A172 (cell line): ENCODE measurements around the gene SNAP47. TPM values are rescaled to one million over a fixed set of nuclear protein-coding genes. Genes with fewer than 3 reads are reported as not detected.
"Not testable (repeated sequence)": the region's sequence is repeated elsewhere in the genome, so short reads cannot be mapped to it uniquely, and the experiment has no call there.

Experiments
- DNase-seq: peaks from one replicate; pipeline ENCODE4 v3.0.0-alpha.2; 2015; ENCODE audit warnings: low spot score
- total RNA-seq: library from RNA; depleted of rRNA; stranded (reverse); fragments of >200 nt; shearing (Covaris generic); gene quantifications from 2 replicates; pipeline ENCODE4 v1.2.3, GENCODE V29; 2014; rRNA removed

SNAP47 gene, protein sequence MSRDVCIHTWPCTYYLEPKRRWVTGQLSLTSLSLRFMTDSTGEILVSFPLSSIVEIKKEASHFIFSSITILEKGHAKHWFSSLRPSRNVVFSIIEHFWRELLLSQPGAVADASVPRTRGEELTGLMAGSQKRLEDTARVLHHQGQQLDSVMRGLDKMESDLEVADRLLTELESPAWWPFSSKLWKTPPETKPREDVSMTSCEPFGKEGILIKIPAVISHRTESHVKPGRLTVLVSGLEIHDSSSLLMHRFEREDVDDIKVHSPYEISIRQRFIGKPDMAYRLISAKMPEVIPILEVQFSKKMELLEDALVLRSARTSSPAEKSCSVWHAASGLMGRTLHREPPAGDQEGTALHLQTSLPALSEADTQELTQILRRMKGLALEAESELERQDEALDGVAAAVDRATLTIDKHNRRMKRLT
- 89.0 and 105 TPM in 2 replicates for total RNA-seq

DNA sequence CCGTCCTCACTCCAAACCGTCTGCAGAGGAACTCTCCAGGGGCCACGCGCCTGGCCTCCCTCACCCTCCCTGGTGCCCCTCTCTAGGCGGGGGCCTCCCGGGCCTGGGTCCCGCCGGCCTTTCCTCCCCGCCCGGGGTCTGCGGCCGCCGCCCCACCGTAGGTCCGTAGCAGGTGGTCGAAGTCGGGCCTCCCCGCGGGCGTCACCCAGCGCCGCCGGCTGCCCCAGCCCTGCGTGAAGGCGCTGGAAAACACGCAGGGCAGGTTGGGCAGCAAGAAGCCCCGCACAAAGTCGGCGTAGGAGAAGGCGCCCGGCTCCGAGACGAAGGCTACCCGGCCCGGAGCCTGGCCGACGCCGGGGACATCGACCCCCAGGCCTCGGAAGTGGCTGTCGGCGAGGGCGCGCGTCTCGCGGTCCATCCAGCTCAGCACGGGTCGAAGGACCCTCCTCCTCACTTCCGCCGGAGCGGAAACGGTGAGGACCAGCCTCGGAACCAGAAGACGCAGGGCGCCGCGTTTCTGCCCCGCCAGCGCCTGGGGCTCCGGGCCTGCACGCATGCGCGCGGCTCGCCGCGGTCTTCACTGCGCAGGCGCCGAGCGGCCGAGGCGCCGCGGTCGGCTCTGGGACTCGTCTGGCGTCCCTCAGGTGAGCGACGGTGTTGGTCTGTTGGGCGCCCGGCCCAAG is at the start of gene SNAP47, which contains the start of gene JMJD4:
Gene SNAP47, plus strand, starts transcription at position 580 of the 683 bp plus-strand sequence. CDS start 12,302 bp downstream, outside the sequence.
Gene JMJD4, minus strand, starts transcription at position 447 of the 683 bp plus-strand sequence. Its CDS starts 29 bp downstream, at position 418.
- DNase-seq, result peak; percentile 88

GRCh38 chr1:227685807-227686206 is 49.4 kb upstream of the SNAP47 start:
- DNase-seq, result no peak

DNA sequence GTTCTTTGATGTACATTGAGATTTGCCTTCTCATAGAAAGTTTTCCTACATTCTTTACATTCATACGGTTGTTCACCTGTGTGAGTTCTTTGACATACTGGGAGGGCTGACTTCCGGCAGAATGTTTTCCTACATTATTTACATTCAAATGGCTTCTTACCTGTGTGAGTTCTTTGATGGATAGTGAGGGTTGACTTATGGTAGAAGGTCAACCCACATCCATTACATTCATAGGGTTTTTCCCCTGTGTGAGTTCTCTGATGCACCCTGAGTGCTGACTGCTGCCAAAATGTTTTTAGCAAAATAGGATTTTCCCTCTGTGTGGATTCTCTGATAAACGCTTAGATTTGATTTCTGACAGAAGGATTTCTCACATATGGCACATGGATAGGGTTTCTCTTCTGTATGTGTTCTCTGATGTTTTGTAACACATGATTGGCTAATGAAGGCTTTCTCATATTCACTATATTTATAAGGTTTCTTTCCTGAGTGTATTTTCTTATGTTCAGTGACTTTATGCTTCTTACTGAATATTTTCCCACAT is 37.8 kb upstream of the SNAP47 start:
- DNase-seq, result no peak

DNA sequence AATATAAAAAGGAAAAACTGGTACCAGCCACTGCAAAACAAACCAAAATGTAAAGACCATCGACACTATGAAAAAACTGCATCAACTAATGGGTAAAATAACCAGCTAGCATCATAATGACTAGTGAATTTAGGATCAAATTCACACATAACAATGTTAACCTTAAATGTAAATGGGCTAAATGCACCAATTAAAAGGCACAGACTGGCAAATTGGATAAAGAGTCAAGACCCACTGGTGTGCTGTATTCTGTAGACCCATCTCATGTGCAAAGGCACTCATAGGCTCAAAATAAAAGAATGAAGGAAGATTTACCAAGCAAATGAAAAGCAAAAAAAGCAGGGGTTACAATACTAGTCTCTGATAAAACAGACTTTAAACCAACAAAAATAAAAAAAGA is 33.6 kb upstream of the SNAP47 start:
- DNase-seq, result not testable (repeated sequence)

DNA sequence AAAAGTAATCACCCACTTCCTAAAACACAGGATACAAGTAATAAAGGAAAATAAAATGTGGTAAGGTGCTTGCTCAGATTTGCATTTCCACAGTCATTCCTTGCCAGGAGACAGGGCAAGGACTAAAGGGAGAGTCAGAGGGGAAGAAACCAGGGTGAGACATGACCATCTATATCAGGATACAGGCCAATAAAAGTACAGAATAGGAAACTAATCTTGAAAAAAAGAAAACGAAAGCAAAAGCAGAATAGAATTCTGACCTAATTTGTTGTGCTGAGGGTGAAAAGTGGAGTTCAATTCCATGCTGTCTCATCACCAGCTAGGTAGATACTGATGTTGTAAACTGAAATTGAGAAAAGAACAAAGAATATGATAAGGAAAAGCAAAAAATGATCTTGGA is 27.4 kb upstream of the SNAP47 start:
- no peak for DNase-seq

GRCh38 chr1:227709451-227709850 is 25.8 kb upstream of the SNAP47 start:
- no peak for DNase-seq

DNA sequence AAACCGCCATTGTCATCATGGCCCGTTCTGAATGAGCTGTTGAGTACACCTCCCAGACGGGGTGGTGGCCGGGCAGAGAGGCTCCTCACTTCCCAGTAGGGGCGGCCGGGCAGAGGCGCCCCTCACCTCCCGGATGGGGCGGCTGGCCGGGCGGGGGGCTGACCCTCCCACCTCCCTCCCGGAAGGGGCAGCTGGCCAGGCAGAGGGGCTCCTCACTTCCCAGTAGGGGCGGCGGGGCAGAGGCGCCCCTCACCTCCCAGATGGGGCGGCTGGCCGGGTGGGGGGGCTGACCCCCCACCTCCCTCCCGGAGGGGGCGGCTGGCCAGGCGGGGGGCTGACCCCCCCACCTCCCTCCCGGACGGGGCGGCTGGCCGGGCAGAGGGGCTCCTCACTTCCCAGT is 24.8 kb upstream of the SNAP47 start:
- DNase-seq, result not testable (repeated sequence)

DNA sequence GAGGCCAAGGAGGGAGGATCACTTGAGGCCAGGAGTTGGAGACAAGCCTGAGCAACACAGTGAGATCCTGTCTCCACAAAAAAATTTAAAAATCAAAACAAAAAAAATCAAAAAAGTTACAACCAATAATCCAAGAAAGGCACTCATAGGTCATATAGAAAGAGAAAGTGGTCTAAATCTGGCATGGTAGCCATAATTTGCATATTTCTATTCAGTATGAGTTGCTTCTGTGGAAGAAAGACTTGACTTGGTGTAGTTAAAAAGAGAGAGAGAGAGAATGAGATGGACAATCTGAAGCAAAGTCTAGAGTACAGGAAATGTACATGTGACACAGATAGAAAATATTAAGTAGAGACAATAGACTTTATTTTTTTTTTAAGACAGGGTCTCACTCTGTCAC is 22.6 kb upstream of the SNAP47 start:
- no peak for DNase-seq

- DNase-seq, result no peak
Measured at GRCh38 chr1:227718932-227719331, 16.3 kb upstream of the SNAP47 start.

DNA sequence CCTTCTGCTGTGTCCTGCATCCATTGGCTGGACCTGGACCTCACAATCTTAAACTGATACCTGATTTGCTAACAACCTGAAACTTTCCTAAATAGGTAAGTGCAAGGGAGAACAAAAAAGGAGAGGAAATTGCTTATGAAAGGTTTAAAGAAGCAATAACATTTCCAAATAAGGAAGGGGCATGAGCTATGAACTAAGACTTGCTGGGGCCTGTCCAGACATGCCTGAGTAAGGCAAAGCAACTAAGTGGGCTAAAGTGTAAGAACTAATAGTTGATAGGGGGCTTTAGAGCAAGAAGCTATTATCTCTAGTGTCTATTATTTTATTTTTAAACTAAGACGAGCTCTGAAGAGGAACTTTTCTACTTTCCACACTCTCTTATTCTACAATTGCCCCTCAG is 11.8 kb upstream of the SNAP47 start:
- no peak for DNase-seq

DNA sequence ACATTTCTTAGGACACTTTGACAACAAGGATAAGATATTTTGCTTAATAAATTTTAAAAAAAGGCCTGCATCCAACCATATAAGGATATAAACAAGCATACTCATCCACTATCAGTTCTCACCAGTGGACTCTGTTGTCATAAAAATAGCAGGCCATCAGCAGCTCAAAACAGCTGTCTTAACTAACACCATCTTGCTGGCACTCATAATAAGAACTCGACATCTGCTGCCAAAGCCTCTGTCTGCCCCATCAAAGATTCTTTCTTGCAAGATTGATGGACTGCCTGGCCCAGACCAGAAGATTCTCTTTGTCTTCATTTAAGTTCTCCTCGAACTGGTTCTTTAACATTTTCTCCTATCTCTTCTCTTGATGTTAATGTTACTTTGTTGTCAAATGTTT is 10.2 kb upstream of the SNAP47 start:
- DNase-seq, result no peak

DNA sequence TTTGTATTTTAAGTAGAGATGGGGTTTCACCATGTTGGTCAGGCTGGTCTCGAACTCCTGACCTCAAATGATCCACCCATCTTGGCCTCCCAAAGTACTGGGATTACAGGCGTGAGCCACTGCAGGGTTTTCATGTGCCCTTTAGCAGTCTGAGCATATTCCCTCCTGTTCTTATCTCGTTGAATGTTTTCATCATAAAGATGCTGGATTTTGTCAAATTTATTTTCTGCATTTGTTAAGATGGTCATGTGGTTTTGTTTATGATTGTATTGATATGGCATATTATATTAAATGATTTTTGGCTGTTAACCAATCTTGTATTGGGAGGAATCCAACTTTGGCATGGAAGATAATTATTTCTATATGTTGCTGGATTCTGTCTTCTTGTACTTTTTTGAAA is 8.9 kb upstream of the SNAP47 start:
- no peak for DNase-seq

- DNase-seq, result no peak
Measured at GRCh38 chr1:227726924-227727599, 8.2 kb upstream of the SNAP47 start.

GRCh38 chr1:227728059-227728891 is 7.0 kb upstream of the SNAP47 start:
- peak; percentile 82 for DNase-seq

- DNase-seq, result no peak
Measured at GRCh38 chr1:227728892-227729143, 6.4 kb upstream of the SNAP47 start.

GRCh38 chr1:227729144-227729880 is 5.9 kb upstream of the SNAP47 start:
- DNase-seq, result no peak

GRCh38 chr1:227729881-227730629 is 5.2 kb upstream of the SNAP47 start:
- peak; percentile 62 for DNase-seq

- no peak for DNase-seq
Measured at GRCh38 chr1:227730630-227731151, 4.5 kb upstream of the SNAP47 start.

DNA sequence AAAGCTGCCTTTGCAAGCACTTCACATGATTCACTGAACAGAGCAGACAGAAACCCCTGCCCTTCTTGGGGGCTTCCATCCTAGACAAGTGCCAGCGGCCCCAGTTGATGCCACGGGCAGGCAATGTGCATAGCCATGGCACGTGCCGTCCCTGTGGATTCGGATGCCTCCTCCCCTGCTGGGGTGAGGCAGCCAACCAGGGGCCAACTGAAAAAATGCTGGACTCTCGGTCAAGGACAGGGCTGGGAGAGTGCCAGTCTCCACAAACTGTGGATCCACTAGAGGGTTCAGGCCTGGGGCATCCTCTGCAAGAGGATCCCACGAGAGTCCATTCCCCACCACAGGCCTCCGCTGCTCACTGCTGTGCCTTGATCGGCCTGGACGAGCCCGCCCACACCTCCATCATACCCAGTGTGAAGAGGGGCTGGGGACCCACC is 4.0 kb upstream of the SNAP47 start:
- no peak for DNase-seq
